ENCODE measurements around the gene CD47. TPM values are rescaled to one million over a fixed set of nuclear protein-coding genes. Genes with fewer than 3 reads are reported as not detected.

Gene CD47
- total RNA-seq, 1 experiment from 2014 or later: 42.5 TPM

- RAD21 ChIA-PET (ENCODE audit: low non-redundant PET in 1 of 2, low total read pairs in 2 of 2, uncharacterized antibody in 2 of 2, unreplicated experiment in 2 of 2): no interaction called here
- H3K4me2 ChIP-seq (ENCODE audit: low read length): no peak overlapping the region
- POLR2A ChIA-PET: no interaction called here
- H3K4me3 ChIP-seq (replicated peaks in 1 of 2; ENCODE audit: low read depth in 1 of 2, low read length in 2 of 2): no peak overlapping the region
- no peaks in the 10 kb centered on the region for H3K79me2 ChIP-seq (ENCODE audit: insufficient read depth, low read length)
- BruUV-seq (replicated peaks): no TSS peak
- no peaks in the 10 kb centered on the region for H3K27me3 ChIP-seq (ENCODE audit: insufficient read depth, low read length)
- no peaks in the 10 kb centered on the region for H3K9me3 ChIP-seq (ENCODE audit: control insufficient read depth in 1 of 2, insufficient read depth in 1 of 2, low read depth in 1 of 2, low read length in 2 of 2)
- no peaks in the 10 kb centered on the region for H3K4me1 ChIP-seq (ENCODE audit: control insufficient read depth in 1 of 2, insufficient read depth in 2 of 2, low read length in 2 of 2)
- DNase-seq (ENCODE audit: low read depth, low spot score) (no peak), ATAC-seq (no peak)
- no peaks in the 10 kb centered on the region for H3K36me3 ChIP-seq (ENCODE audit: control insufficient read depth in 1 of 2, insufficient read depth in 2 of 2, low read length in 2 of 2)
- no peak for TF ChIP-seq CEBPB (IDR thresholded peaks at IDR 0.05; ENCODE audit: low read depth)
- no peak for TF ChIP-seq MAX (IDR thresholded peaks at IDR 0.05)
- TF ChIP-seq ZBTB33 (IDR thresholded peaks at IDR 0.05; ENCODE audit: extremely low read depth, insufficient replicate concordance, low read length): no peak
- no peak for TF ChIP-seq RAD21 (IDR thresholded peaks at IDR 0.05; ENCODE audit: low read depth)
- TF ChIP-seq YY1 (IDR thresholded peaks at IDR 0.05; ENCODE audit: extremely low read depth, insufficient replicate concordance, low read depth, low read length): no peak
- TF ChIP-seq ZNF274 (IDR thresholded peaks at IDR 0.05; ENCODE audit: low read depth, low read length): no peak
- no peak for TF ChIP-seq JUND (IDR thresholded peaks at IDR 0.05)
- TF ChIP-seq, protein P1, sequence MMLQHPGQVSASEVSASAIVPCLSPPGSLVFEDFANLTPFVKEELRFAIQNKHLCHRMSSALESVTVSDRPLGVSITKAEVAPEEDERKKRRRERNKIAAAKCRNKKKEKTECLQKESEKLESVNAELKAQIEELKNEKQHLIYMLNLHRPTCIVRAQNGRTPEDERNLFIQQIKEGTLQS (IDR thresholded peaks at IDR 0.05): no peak
- TF ChIP-seq FOSL1 (IDR thresholded peaks at IDR 0.05; ENCODE audit: low read depth): no peak
- no peak for TF ChIP-seq ZFX (IDR thresholded peaks at IDR 0.05)
- TF ChIP-seq SIN3A (IDR thresholded peaks at IDR 0.05; ENCODE audit: low read depth): no peak
- TF ChIP-seq SRF (IDR thresholded peaks at IDR 0.05; ENCODE audit: low read depth): no peak
- no peak for TF ChIP-seq TCF7L2 (IDR thresholded peaks at IDR 0.05; ENCODE audit: borderline replicate concordance, extremely low read depth, insufficient read depth, insufficient read length)
- TF ChIP-seq EZH2phosphoT487 (IDR thresholded peaks at IDR 0.05; ENCODE audit: borderline replicate concordance): no peak
- TF ChIP-seq ELF1 (IDR thresholded peaks at IDR 0.05; ENCODE audit: borderline replicate concordance, low read depth): no peak
- TF ChIP-seq, protein P2, sequence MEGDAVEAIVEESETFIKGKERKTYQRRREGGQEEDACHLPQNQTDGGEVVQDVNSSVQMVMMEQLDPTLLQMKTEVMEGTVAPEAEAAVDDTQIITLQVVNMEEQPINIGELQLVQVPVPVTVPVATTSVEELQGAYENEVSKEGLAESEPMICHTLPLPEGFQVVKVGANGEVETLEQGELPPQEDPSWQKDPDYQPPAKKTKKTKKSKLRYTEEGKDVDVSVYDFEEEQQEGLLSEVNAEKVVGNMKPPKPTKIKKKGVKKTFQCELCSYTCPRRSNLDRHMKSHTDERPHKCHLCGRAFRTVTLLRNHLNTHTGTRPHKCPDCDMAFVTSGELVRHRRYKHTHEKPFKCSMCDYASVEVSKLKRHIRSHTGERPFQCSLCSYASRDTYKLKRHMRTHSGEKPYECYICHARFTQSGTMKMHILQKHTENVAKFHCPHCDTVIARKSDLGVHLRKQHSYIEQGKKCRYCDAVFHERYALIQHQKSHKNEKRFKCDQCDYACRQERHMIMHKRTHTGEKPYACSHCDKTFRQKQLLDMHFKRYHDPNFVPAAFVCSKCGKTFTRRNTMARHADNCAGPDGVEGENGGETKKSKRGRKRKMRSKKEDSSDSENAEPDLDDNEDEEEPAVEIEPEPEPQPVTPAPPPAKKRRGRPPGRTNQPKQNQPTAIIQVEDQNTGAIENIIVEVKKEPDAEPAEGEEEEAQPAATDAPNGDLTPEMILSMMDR (IDR thresholded peaks at IDR 0.05 in 2 of 3, conservative IDR thresholded peaks at IDR 0.05 in 1 of 3; ENCODE audit: borderline replicate concordance in 1 of 3, insufficient read depth in 1 of 3, low read depth in 2 of 3, low read length in 2 of 3): no peak
- no peak for TF ChIP-seq POLR2AphosphoS5 (IDR thresholded peaks at IDR 0.05; ENCODE audit: low read depth, low read length)
- no peak for TF ChIP-seq CBX3 (IDR thresholded peaks at IDR 0.05; ENCODE audit: low read depth)
- H2AFZ ChIP-seq (ENCODE audit: low read depth, low read length, poor library complexity, severe bottlenecking): no peak overlapping the region
- intact Hi-C loops (cut with micrococcal nuclease): no loop called here
- CTCF ChIA-PET: no interaction called here
- no peaks in the 10 kb centered on the region for H4K20me1 ChIP-seq (ENCODE audit: insufficient read depth)
- no peak overlapping the region for H3K27ac ChIP-seq (ENCODE audit: low read depth, low read length)
- no peaks in the 10 kb centered on the region for H3K9me2 ChIP-seq (ENCODE audit: insufficient read depth)
- no peak overlapping the region for H3K9ac ChIP-seq (ENCODE audit: low read length)
Observed at GRCh38 chr3:108013141-108014055, 77.4 kb downstream of the CD47 start.
